ENCODE data around the gene IQGAP1. TPM values are rescaled to one million over a fixed set of nuclear protein-coding genes. Genes with fewer than 3 reads are reported as not detected.
A peak's percentile ranks its signal among the peaks of the same experiment; 100 is the strongest.

Gene IQGAP1
- total and polyA plus RNA-seq, 4 donors, result 61.1 to 297 (median 203) TPM

DNA sequence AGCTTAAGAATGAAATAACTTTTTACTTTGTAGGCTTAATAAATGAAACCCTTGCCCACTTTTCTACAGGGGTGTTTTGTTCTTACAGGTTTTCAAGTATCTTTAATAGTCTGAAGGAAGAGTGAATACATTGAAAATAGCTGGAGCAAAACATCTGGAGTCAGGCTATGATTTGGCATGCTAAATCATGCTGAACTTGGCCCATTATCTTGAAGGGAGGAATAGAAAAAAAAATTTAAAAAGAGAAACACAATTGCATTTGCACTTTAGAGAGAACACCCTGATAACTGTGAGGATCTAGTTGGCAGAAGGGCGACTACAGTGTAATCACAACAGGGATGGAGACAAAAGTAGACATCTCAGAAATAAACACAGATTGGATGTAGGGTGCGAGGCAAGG is 1.8 kb upstream of the IQGAP1 start:
- no peak for DNase-seq
- 11 to 13% methylated on average over 2 of the region's 2 CpGs for WGBS, 2 donors
- Histone ChIP-seq H3K4me3 (ENCODE audit: low read length in 2 of 2) (no peak overlapping the region), H3K27me3 (ENCODE audit: control insufficient read depth in 1 of 2, insufficient read depth in 2 of 2, low read length in 1 of 2) (no peaks in the 10 kb centered on the region), H3K27ac (ENCODE audit: low read depth in 1 of 2, low read length in 2 of 2) (peak overlapping the region; percentile 52 to 57), H3K9me3 (ENCODE audit: control insufficient read depth, low read length) (no peaks in the 10 kb centered on the region), H3K36me3 (ENCODE audit: control insufficient read depth in 1 of 2, insufficient read depth in 2 of 2, low read length in 1 of 2) (no peaks in the 10 kb centered on the region), H3K4me1 (ENCODE audit: control insufficient read depth in 1 of 2, insufficient read depth in 2 of 2, low read length in 2 of 2) (peaks cover 0 to 3% of the 10 kb centered on the region in 2 donors)
- intact Hi-C loops (cut with DNase I), result no loop called here
- ATAC-seq (ENCODE audit: low FRiP score), result no peak

DNA sequence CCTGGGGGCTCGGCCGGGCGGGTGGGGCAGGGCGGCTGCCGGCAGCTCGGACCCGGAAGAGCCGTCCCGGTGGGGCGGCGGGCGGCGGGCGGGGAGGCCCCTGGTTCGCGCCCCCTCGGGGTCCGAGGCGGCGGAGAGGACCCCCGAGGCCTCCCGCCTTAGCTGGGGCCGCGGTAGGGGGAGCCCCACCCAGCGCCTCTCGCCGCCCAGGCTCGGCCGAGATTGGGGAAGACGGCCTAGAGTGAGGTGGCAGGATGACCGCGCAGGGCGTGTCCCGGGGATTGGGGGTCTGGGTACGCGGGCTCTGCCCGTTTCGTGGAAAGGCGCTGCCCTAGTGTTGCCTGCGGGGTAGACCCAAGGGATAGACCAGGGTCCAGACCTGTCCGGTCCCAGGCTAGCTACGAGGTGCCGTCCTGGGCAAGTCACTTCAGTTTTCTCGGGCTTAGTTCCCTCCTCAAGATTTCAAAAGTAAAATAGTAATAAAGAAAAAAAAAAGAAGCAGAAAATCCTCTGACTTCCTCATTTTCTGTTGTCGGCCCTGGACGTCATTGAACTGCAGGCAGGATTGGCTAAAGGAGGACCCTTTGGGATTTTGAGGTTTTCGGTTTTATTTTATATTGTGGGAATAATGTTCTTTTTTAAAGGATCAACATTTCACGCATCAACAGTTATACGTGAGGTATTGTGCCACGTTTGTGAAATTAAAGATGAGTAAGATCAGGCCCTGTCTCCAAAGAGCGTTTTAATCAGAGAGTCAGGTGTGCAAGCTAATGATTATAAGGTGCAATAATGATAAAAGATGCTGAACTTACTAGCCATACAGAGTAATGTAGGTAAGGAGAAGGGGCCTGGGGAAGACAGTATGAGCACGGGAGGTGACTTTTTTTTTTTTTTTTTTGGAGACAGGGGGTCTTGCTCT is 679 bp downstream of the IQGAP1 start:
- 0% methylated on average over 38 to 52 of the region's 52 CpGs for WGBS, 2 donors
- Histone ChIP-seq H3K4me1 (ENCODE audit: control insufficient read depth in 1 of 2, insufficient read depth in 2 of 2, low read length in 2 of 2) (peaks cover 0 to 3% of the 10 kb centered on the region in 2 donors), H3K27me3 (ENCODE audit: control insufficient read depth in 1 of 2, insufficient read depth in 2 of 2, low read length in 1 of 2) (no peaks in the 10 kb centered on the region), H3K9me3 (ENCODE audit: control insufficient read depth, low read length) (no peaks in the 10 kb centered on the region), H3K4me3 (ENCODE audit: low read length in 2 of 2) (peak overlapping the region; percentile 80 to 84), H3K27ac (ENCODE audit: low read depth in 1 of 2, low read length in 2 of 2) (peak overlapping the region; percentile 86 to 90), H3K36me3 (ENCODE audit: control insufficient read depth in 1 of 2, insufficient read depth in 2 of 2, low read length in 1 of 2) (peaks cover 0 to 3% of the 10 kb centered on the region in 2 donors)
- intact Hi-C loops (cut with DNase I), result no loop called here
- ATAC-seq (ENCODE audit: low FRiP score) (peak; percentile 84), DNase-seq (peak; percentile 88 to 93)

DNA sequence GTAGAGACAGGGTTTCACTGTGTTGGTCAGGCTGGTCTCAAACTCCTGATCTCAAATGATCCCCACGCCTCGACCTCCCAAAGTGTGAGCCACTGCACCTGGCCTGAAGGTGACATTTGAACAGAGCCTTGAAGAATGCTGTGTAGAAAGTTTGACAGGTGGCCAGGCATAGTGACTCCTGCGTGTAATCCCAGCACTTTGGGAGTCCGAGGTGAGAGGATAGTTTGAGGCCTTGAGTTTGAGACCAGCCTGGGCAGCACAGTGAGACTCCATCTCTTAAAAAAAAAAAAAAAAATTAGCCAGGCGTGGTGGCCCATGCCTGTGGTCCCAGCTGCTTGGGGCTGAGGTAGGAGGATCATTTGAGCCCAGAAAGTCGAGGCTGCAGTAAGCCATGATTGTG is 1.5 kb downstream of the IQGAP1 start:
- H3K27me3 ChIP-seq (ENCODE audit: control insufficient read depth in 1 of 2, insufficient read depth in 2 of 2, low read length in 1 of 2), result no peaks in the 10 kb centered on the region
- H3K4me3 ChIP-seq (ENCODE audit: low read length in 2 of 2), result peak overlapping the region; percentile 80 to 84
- ATAC-seq (ENCODE audit: low FRiP score), result no peak
- no peak for DNase-seq
- no peaks in the 10 kb centered on the region for H3K9me3 ChIP-seq (ENCODE audit: control insufficient read depth, low read length)
- 11 to 14% methylated on average over 6 of the region's 6 CpGs for WGBS, 2 donors
- H3K36me3 ChIP-seq (ENCODE audit: control insufficient read depth in 1 of 2, insufficient read depth in 2 of 2, low read length in 1 of 2), result peaks cover 0 to 3% of the 10 kb centered on the region in 2 donors
- intact Hi-C loops (cut with DNase I), result no loop called here
- H3K4me1 ChIP-seq (ENCODE audit: control insufficient read depth in 1 of 2, insufficient read depth in 2 of 2, low read length in 2 of 2), result peaks cover 2 to 6% of the 10 kb centered on the region in 2 donors
- H3K27ac ChIP-seq (ENCODE audit: low read depth in 1 of 2, low read length in 2 of 2), result peak overlapping the region in 1 of 2 donors; percentile 54

DNA sequence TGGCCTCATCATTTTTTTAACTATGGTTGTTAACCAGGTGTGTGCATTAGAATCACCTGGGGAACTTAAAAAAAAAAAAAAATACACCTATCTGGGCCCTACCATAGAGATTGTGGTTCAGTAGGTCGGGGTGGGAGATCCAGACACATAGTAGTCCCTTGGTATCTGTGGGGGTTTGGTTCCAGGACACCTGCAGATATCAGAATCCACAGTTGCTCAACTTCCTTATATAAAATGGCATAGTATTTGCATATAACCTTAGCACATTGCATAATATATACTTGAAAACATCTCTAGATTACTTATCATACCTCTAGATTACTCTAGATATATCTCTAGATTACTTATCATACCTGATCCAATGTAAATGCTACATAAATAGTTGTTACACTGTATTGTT is 5.0 kb downstream of the IQGAP1 start:
- intact Hi-C loops (cut with DNase I), result loop anchor here in 1 of 2 donors (2.0 to 10.0 kb wide), 3 partner anchors 34 to 202 kb away; no protein-coding TSS in a partner anchor
- peaks cover 0 to 3% of the 10 kb centered on the region in 2 donors for H3K36me3 ChIP-seq (ENCODE audit: control insufficient read depth in 1 of 2, insufficient read depth in 2 of 2, low read length in 1 of 2)
- H3K4me3 ChIP-seq (ENCODE audit: low read length in 2 of 2), result no peak overlapping the region
- 79 to 82% methylated on average over 1 of the region's 1 CpG for WGBS, 2 donors
- DNase-seq (no peak), ATAC-seq (ENCODE audit: low FRiP score) (no peak)
- no peaks in the 10 kb centered on the region for H3K27me3 ChIP-seq (ENCODE audit: control insufficient read depth in 1 of 2, insufficient read depth in 2 of 2, low read length in 1 of 2)
- H3K4me1 ChIP-seq (ENCODE audit: control insufficient read depth in 1 of 2, insufficient read depth in 2 of 2, low read length in 2 of 2), result peaks cover 7 to 9% of the 10 kb centered on the region in 2 donors
- no peaks in the 10 kb centered on the region for H3K9me3 ChIP-seq (ENCODE audit: control insufficient read depth, low read length)
- H3K27ac ChIP-seq (ENCODE audit: low read depth in 1 of 2, low read length in 2 of 2), result no peak overlapping the region

DNA sequence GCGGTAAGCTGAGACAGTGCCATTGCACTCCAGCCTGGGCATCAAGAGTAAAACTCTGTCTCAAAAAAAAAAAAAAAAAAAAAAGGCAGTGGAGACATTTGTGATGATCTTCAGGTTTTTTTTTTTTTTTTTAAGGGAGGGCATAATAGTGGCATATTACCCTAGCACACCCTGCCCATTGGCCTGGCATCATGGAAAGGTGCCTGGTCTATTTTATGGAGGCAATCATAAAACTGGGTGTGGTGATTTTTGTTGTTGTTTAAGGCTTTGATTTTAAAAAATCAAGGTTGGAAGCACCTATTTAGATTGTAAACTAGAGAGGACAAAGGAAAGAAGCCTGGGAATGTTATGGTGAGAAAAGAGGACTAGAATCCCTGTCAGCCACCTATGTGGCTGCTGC is 6.0 kb downstream of the IQGAP1 start:
- ATAC-seq (ENCODE audit: low FRiP score), result no peak
- no peak for DNase-seq
- Histone ChIP-seq H3K4me1 (ENCODE audit: control insufficient read depth in 1 of 2, insufficient read depth in 2 of 2, low read length in 2 of 2) (peaks cover 8 to 11% of the 10 kb centered on the region in 2 donors), H3K27me3 (ENCODE audit: control insufficient read depth in 1 of 2, insufficient read depth in 2 of 2, low read length in 1 of 2) (no peaks in the 10 kb centered on the region), H3K36me3 (ENCODE audit: control insufficient read depth in 1 of 2, insufficient read depth in 2 of 2, low read length in 1 of 2) (peaks cover 0 to 3% of the 10 kb centered on the region in 2 donors), H3K9me3 (ENCODE audit: control insufficient read depth, low read length) (no peaks in the 10 kb centered on the region), H3K27ac (ENCODE audit: low read depth in 1 of 2, low read length in 2 of 2) (peak overlapping the region; percentile 33 to 36), H3K4me3 (ENCODE audit: low read length in 2 of 2) (peak overlapping the region in 1 of 2 donors; percentile 33)
- 100% methylated on average over 1 of the region's 1 CpG for WGBS, 2 donors
- intact Hi-C loops (cut with DNase I), result loop anchor here in 1 of 2 donors (5.0 to 10.0 kb wide), 2 partner anchors 33 to 201 kb away; no protein-coding TSS in a partner anchor

DNA sequence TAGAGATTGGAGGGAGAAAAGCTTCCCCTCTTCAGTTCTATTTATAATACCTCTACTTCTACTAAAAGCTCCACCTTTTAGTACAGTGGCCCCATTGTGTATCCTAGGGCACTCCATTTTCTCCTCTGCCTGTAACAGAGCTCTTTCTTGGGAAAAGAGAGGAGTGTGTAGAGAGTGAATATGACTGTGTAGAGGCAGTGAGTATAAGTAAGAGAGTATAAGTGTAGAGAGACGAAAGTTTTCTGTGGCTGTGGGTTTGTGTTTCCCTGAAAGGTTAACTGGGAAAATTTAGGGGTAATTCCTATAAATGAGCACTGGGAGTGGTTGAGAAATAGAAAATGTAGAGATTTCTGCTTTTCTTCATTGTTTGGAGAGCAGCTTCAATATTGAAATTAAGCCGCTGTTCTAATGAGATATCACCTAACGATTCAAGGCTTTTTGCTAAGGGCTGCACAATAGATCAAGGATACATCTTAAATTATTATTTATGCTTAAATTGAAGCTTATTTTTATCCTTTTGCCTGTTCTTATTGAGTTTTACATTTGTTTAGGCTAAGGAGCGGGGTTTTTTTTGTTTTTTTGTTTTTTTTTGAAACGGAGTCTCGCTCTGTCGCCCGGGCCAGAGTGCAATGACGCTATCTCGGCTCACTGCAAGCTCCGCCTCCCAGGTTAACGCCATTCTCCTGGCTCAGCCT is 6.9 kb downstream of the IQGAP1 start:
- intact Hi-C loops (cut with DNase I), result loop anchor here in 1 of 2 donors (5.0 to 10.0 kb wide), 2 partner anchors 32 to 200 kb away; no protein-coding TSS in a partner anchor

DNA sequence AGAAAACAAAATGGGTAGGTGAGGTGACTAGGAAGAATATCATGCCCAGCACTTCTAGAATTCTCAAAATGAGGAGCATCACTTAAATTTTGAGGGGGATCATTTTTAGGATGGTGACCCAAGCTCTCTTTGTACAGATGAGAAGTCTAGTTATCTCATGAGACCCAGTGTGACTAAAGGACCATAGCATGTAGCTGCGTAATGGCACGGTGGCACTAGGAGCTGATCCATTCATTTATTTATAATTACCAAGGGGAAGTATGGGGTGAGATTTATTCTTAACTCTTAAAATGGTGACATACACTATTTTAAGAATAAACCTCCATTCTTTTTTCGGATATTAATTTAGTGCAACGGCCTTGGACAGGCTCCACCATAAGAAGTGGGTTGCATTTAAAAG is 8.3 kb downstream of the IQGAP1 start:
- Histone ChIP-seq H3K36me3 (ENCODE audit: control insufficient read depth in 1 of 2, insufficient read depth in 2 of 2, low read length in 1 of 2) (peaks cover 0 to 3% of the 10 kb centered on the region in 2 donors), H3K4me1 (ENCODE audit: control insufficient read depth in 1 of 2, insufficient read depth in 2 of 2, low read length in 2 of 2) (peaks cover 8 to 17% of the 10 kb centered on the region in 2 donors), H3K9me3 (ENCODE audit: control insufficient read depth, low read length) (no peaks in the 10 kb centered on the region), H3K4me3 (ENCODE audit: low read length in 2 of 2) (no peak overlapping the region), H3K27me3 (ENCODE audit: control insufficient read depth in 1 of 2, insufficient read depth in 2 of 2, low read length in 1 of 2) (no peaks in the 10 kb centered on the region), H3K27ac (ENCODE audit: low read depth in 1 of 2, low read length in 2 of 2) (peak overlapping the region in 1 of 2 donors; percentile 63)
- DNase-seq, result no peak
- ATAC-seq (ENCODE audit: low FRiP score), result no peak
- 41 to 55% methylated on average over 4 of the region's 4 CpGs for WGBS, 2 donors
- intact Hi-C loops (cut with DNase I), result loop anchor here in 1 of 2 donors (10.0 kb wide), 1 partner anchor 198 kb away; no protein-coding TSS in a partner anchor

More for the DNA sequence above, 6.9 kb downstream of the IQGAP1 start:
- H3K27ac ChIP-seq (ENCODE audit: low read depth in 1 of 2, low read length in 2 of 2), result no peak overlapping the region
- 94% methylated on average over 12 of the region's 12 CpGs for WGBS, 2 donors
- no peak for DNase-seq
- no peak overlapping the region for H3K4me3 ChIP-seq (ENCODE audit: low read length in 2 of 2)
- no peaks in the 10 kb centered on the region for H3K27me3 ChIP-seq (ENCODE audit: control insufficient read depth in 1 of 2, insufficient read depth in 2 of 2, low read length in 1 of 2)
- H3K4me1 ChIP-seq (ENCODE audit: control insufficient read depth in 1 of 2, insufficient read depth in 2 of 2, low read length in 2 of 2), result peaks cover 9 to 11% of the 10 kb centered on the region in 2 donors
- ATAC-seq (ENCODE audit: low FRiP score), result no peak
- H3K36me3 ChIP-seq (ENCODE audit: control insufficient read depth in 1 of 2, insufficient read depth in 2 of 2, low read length in 1 of 2), result peaks cover 0 to 3% of the 10 kb centered on the region in 2 donors
- no peaks in the 10 kb centered on the region for H3K9me3 ChIP-seq (ENCODE audit: control insufficient read depth, low read length)

DNA sequence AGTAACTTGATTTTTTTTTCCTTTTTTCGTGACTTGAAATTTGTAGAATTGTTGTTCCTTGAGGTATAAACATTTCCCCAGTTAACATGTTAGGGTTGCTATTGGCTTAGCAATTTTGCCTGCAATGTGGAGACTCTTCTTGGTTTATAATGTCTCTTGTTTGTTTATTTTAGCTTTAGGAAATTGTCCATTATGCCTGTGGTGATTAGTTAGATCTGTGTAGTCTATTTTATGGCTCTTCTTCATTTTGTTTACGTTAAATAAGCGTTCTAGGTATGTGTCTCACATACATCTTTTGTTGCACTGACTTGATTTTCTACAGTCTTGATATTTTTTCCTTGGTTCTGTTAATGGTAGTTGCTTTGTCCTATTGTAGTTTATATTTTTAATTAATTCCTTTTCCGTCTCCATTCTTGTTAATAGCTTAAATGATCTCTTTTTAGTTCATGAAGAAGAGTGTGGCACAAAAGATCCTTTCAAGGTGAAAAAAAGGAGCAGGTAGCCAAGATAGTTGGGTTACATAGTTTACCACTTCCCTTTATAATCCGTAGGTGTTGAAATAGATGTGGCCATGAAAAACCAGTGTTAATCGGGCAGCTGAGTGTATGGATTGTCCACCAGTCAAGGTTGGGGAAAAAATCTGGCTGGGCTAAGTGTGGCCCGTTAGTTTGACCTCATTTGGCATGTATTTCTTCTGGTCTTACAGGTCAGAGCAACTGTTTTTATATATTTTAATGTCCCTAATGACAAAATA is 12.1 kb downstream of the IQGAP1 start:
- WGBS, 2 donors, result 53 to 58% methylated on average over 7 of the region's 7 CpGs
- Histone ChIP-seq H3K4me1 (ENCODE audit: control insufficient read depth in 1 of 2, insufficient read depth in 2 of 2, low read length in 2 of 2) (peaks cover 12 to 20% of the 10 kb centered on the region in 2 donors), H3K27ac (ENCODE audit: low read depth in 1 of 2, low read length in 2 of 2) (peak overlapping the region; percentile 96 to 99), H3K27me3 (ENCODE audit: control insufficient read depth in 1 of 2, insufficient read depth in 2 of 2, low read length in 1 of 2) (no peaks in the 10 kb centered on the region), H3K36me3 (ENCODE audit: control insufficient read depth in 1 of 2, insufficient read depth in 2 of 2, low read length in 1 of 2) (no peaks in the 10 kb centered on the region), H3K4me3 (ENCODE audit: low read length in 2 of 2) (peak overlapping the region in 1 of 2 donors; percentile 41), H3K9me3 (ENCODE audit: control insufficient read depth, low read length) (no peaks in the 10 kb centered on the region)
- DNase-seq (no peak), ATAC-seq (ENCODE audit: low FRiP score) (peak; percentile 17)
- intact Hi-C loops (cut with DNase I), result loop anchor here in 1 of 2 donors (5.0 kb wide), 2 partner anchors 62 to 77 kb away; no protein-coding TSS in a partner anchor
